Mammary epithelial cell (primary cell): ENCODE measurements around the gene TNP2.

ENCODE experiments used
- CTCF ChIP-seq, 2 donors: IDR thresholded peaks in 1 of 2; conservative IDR thresholded peaks in 1 of 2; 2 replicates each; pipeline ENCODE4 v1.5.1; 2011 to 2012; ENCODE audit warnings: inconsistent platforms in 2 of 2, low read length in 2 of 2, mild to moderate bottlenecking in 2 of 2, control low read depth in 1 of 2, low read depth in 1 of 2; ENCODE audit not compliant: insufficient read depth in 1 of 2; ENCODE audit errors: extremely low read depth in 1 of 2
- EZH2 ChIP-seq: IDR thresholded peaks from 2 replicates; pipeline ENCODE4 v1.6.1; 2012; ENCODE audit warnings: low read length, inconsistent platforms, borderline replicate concordance

- TF ChIP-seq CTCF (conservative IDR thresholded peaks at IDR 0.05 in 1 of 2, IDR thresholded peaks at IDR 0.05 in 1 of 2; ENCODE audit: extremely low read depth in 1 of 2, insufficient read depth in 1 of 2, low read depth in 1 of 2, low read length in 2 of 2) (no peak), EZH2 (no peak)
These were observed 19.7 kb downstream of the TNP2 start for GRCh38 chr16:11249233-11250061.
